SIG-M5 treated with dmso at 0.1 percent for 504 hours (cell line): ENCODE data around the gene ATP2B2.

Experiments used
- DNase-seq: peaks from one replicate; lab custom pipeline; 2025; ENCODE audit not compliant: unreplicated experiment; lab: John Stamatoyannopoulos, UW

ATP2B2 gene

DNA sequence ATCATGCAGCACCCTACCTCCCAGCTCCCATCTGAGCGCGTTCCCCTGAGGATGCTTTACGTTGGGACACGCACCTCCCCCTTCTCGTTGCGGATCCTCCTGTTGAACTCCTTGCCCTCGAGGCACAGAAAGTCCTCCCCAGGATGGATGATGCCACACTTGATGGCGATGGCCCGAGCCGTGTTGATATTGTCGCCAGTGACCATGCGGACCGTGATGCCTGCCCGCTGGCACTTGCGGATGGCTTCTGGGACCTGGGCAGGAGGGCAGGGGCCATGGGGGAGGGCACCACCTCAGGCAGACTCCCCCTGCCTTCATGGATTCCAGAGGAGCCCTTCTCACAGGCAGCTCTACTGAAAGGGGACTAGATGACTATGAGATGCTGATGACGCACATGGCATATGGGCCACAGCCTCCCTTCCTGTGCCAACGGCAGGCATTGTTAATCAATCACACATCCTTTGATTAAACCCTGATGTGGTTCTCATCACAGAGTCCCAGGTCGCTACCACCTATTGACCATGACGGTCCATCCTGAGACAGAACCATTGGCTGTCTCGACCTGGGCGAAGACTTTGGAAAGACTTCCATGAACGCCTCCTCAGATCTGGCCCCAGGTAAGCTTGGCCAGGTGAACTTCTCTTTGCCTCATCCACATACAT lies 154.9 kb downstream of the ATP2B2 start:
- DNase-seq, result no peak

DNA sequence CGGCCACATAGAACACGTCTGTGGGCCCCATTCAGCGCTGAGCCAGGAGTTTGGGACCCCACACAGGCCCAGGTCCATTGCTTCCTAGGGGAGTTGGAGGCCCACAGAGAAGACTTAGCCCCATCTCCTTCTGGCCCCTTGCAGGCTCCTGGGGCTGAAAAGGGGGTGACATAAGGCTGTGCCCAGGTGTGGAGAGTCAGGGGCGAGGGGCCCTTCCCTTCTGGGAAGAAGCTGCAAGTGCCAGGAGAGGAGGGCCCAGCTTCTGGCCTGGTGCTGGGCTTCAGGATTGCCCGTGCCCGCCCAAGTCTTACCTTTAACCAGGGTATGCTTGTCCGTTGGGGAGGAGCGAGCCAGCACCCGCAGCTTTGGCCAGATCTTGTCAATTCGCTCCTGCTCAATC lies 155.6 kb downstream of the ATP2B2 start:
- no peak for DNase-seq

DNA sequence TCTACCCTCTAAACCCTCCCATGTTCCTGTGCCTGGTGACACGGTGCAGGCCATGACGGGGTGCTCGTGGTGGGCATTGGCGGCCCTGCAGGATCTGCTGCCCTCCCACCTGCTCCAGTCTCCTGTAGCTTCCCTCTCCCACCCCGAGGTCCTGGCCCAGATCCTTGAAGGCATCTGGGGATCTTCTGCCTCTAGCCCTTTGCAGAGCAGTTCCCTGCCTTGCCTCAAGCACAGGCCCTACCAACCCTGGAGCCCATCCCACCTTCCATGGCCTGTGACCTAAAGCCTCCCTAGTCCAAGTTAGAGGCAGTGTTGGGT lies 157.0 kb downstream of the ATP2B2 start:
- DNase-seq, result no peak

DNA sequence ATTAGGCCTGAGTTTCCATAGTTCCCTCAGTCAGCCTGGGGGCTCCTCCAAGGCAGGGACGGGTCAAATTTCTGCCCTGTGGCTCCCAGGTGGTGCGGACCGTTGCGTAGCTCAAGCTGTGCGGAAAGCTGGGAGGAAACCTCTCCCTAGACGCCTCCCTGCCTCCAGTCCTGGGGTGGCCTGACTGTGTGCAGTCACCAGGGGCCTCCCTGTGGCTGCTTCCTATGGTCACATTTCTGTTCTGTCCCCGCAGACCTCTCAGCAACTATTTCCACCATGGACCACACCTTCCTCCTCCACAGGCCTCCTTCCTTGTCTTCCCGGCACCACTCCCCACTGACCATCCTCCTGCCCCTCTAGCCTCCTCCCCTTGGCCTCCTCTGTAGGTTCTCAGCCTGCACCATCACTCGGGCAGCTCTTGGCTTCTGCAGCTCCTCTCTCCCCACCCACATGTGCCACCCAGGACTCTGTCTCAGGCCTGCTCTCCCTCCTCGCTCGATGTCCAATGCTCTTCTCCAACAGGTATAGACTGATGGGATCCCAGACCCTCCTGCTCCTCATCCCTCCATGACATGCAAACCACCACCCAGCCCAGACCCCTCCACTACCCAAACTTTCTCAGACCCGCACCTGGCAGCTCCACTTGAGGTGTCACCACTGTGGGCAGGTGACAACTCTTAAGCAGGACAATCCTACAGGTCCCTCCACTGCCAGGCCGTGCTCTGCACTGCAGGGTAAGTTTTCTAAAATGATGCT lies 157.6 kb downstream of the ATP2B2 start:
- DNase-seq, result no peak

DNA sequence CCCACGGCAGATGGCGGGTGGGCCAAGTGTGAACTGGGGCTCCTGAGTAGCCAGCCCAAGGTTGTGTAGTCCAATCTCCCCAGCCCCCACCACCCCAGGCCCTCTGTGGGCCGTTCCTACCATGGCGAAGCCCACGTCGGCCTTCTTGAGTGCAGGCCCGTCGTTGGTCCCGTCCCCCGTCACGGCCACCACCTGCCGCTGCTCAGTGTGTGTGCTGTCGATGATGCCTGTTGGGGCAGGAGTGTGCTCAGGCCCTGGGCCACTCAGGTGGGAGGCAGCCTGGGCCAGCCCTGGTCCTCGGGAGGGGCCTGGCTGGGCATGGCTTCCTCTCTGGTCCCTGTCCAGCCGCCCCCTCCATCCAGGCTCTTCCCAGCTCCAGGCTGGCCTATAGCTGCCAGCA lies 159.5 kb downstream of the ATP2B2 start:
- DNase-seq, result no peak

DNA sequence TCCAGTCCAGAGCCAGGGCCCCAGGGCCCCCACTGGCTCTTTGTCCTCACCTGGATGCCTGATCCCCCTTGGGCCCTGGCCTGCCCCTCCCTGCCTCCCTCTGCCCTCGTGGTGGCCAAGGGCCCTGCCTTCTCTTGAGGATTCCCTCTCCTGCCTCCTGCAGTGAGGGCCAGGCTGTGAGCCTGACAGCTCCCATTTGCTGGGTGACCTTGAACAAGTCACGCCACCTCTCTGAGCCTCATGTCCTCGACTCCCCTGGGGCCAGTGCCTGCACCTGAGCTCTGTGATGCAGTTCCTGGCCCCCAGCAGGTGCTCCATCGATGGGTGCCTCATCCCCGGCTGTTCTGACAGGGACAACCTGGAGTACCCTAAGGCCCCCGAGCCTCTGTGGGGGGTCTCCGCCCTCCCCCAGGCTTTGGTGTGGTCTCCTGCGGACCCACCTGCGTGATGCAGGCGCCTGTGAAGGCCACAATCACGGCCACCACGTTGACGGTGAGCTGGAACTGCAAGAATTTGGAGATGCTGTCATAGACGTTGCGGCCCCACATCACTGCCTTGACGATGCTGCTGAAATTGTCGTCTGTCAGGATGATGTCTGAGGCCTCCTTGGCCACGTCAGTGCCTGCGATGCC lies 160.3 kb downstream of the ATP2B2 start:
- DNase-seq, result no peak

DNA sequence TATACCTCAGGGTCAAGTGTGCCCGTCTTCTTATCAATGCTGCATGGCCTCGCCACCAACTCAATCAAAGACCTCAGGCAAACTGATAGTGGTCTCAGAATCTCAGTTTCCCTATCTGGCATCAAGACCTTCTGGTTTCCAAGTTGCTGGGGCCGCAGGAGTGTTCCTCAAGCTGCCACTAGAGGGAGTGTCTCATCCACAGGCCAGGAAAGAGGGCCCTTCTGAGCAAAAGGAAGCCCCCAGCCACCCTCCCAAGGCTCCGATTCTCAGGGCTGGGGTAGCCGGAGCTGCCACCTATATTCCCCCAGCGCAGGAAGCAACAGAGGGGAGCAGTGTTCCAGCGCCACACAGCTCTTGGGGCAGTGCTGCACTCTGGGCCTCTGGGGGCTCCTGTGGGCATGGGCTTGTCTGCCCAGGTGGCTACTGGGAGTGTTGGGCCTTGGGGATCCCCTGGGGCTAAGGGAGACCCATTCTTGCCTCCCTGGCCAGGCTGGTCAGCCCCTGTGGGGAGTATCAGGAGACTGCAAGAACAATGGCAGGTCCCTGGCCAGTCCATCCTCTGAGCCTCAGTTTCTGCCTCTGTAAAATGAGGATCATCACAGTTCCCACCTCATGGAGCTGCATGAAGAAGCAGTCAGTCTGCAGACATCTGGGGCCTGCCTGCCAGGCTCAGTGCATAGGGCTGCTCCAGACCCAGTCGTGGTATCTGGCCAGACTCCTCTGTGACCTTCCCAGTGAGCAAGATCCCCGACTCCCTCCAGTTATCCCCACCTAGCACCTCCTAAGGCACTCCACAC lies 161.0 kb downstream of the ATP2B2 start:
- DNase-seq, result peak; percentile 54

DNA sequence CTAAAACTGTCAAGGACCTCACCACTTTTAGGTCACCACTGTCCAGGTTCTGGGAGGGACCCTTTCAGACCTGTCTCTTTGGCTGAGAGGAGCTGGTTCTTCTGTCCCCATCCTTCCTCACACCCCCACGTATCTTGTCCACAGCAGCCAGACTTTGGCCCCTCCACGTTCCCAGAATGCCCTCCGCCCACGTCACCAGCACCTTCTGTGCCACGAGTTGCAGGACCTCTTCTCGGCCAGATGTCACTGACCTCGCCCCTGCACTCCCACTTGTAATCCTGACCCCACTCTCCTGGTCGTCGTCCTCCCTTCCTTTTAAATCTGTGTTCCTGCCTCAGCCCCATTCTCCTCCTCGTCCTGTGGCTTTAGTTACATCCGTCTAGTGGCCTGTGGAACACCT lies 161.9 kb downstream of the ATP2B2 start:
- DNase-seq, result no peak

DNA sequence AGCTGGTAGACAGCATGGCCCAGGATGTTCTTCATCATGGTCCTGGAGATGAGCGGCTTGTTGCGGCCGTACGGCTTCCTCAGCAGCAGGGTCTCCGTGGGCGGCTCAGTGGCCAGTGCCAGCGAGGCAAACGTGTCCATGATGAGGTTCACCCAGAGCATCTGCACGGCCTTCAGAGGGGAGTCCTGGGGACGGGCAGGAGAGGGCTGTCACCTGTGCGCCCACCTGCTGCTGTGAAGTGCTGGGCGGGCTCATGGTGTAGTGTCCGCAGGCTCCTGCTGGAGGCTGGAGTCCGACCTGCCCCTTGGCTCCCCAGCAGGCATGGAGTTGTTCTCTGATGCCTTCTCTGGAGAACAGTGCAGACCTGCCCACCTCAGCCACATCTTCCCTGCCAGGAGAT lies 162.6 kb downstream of the ATP2B2 start:
- DNase-seq, result no peak

DNA sequence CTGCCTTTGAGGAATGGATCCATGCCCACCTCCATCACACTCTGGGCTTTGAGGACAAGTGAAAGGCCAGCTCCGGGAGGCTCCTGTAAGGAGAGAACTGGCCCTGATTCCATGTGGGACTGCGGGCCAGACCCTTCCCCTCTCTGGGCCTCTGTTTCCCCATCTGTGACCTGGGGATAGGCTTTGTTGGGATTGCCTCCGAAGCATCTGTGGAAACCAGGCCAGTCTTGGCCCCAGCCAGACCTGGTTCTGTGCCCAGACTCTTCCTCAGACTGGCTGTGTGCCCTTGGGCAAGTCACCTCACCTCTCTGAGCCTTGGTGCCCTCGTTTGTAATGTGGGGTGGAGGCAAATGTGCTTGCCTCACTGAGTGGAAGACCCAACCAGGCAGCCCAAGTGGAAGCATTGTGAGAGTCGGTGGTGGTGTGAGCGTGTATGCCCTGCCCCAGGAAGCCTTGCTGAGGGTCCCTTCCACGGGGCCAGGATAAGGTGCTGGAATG lies 163.4 kb downstream of the ATP2B2 start:
- no peak for DNase-seq

DNA sequence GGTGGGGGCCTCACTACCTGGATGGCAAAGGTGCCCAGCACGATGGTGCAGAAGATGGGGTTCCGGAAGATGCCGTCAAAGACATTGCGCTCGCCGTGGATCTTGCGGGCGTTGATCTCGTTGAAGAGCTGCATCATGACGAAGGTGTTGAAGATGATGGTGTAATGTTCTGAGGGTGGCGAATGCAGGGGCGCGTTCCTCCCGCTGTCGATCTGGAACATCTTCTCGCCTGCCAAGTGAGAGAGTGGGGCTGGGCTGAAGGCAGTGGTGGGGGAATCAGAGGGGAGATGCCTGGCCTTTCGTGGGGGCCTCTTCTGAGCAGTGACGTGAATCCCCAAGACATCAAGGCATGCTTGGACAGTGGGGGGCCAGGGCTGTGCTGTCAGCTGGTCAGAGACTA lies 164.9 kb downstream of the ATP2B2 start:
- no peak for DNase-seq

DNA sequence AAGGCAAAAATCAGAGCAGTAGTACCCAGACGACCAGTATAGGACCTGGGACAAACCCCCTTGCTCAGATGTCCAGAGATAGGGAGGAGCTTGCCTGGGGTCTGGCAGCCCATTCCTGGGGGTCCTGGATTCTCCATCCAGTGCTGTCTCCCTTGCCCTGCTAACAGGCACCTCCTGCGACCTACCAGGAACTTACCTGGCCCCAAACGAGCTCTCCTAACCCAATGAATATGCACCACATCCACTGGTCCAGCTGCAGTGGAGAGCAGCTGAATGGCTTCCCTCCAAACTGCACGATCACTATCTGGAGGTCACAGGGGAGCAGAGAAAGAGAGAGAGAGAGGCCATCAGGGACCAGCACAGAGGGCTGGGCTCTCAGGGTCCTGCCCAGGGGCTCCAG lies 165.3 kb downstream of the ATP2B2 start:
- DNase-seq, result no peak

DNA sequence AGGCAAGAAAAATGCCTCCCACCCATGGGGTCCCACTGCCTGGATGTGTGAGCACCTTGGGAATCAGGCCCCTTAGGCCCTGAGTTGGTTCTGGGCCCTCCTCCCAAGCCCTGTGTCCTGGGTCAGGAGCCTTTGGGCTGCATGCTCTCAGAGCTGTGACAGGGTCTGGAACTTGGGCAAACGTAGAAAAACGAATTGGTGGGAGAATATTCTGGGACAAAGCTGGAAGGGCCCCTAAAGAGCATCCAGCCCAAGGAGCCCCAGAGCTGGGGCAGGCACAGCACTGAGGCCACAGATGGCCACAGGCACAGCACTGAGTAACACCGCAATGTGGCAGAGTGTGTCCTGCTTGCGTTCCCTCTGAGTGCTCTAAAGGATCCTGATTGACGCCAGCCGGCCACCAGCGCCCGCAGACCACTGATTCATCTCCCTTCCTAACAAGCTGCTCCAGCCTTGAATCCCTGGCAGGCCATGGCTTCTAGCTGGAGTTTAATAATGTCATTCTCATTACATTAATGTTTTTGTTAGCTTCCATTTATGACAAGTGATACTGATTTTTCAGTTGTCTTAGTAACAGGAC lies 165.9 kb downstream of the ATP2B2 start:
- DNase-seq, result no peak

DNA sequence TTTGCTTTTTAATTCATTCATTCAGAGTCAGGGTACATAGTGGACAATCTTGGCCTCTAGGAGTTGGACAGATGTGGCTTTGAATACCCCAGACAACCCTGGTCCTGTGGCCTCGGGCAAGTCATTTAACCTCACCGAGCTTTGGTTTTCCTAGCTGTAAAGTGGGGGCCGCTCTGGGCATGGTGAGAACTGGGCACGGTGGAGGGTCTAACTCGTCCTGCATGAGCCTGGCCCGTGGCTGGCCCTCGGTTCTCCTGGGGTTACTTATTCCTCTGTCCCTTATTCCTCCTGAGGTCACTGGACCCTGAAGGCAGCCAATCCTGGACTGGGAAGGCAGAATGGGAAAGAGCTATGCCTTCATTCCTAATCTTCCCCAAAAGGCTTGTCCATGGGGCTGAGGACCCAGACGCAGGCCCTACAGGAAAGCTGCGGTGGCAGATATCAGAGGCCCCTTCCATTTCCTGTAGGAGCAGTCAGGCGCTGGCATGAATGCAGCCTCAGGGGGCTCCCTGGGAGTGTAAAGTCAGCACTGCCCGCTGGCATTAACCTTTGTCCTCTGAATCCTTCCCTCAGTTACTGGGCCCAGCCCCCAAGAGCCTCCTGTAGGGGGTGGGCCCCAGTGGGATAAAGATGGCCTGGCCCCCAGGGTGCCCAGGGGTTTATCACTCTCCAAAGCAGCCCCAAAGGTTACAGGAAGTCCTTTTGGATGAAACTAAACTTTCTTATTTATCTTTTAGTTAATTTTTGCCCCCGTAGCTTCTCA lies 166.6 kb downstream of the ATP2B2 start:
- no peak for DNase-seq

DNA sequence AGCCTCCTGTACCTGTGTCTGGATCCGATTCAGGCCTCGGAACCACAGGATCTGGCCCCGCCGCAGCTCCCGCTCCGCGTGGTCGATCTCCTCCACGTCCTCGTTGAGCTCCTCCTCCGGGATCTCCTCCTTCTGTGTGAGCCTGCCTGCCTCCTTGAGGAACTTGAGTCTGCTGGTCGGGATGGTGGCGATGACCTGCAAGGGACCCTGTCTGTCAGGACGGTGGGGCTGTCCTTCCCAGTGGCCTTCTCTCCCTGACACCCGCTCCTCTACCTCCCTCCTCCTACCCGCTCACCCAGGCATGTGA lies 167.3 kb downstream of the ATP2B2 start:
- DNase-seq, result no peak

DNA sequence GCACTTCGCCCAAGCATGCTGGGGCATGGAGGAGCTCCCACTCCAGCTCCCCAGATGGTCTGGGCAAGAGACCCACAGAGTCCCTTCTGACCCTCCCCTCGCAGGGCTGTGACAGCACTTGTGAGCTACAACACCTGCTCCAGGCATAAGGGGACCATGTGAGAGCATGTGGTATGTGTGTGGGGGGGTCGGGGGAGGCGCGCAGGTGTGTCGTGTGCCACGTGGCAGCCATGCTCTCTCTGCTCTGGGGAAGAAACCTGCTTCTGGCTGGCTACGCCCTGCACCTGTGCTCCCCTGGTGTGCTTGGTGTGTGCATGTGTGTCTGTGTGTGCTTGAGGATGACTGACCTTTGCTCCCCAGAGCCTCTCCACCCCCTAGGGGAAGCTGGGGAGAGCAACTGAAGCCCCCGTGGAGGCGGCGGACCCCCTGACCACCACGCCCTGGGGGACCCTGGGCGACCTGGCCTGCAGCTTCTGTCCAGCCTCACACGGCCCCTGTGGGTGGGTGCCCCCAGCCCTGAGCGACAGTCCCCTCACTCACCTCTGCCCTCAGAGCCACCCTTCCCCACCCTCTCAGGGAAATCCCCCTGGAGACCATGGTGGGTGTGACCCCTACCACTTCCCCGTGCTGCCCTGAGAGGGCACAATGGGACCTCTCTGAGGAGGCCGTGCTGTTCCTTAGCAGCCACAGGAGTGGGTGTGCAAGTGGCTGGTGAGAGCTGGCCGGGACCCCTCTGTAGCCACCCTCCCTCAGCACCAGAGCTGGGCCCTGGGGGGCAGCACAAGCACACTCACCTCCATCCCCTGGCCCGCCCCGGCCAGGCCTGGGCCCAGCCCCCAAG lies 167.8 kb downstream of the ATP2B2 start:
- no peak for DNase-seq

DNA sequence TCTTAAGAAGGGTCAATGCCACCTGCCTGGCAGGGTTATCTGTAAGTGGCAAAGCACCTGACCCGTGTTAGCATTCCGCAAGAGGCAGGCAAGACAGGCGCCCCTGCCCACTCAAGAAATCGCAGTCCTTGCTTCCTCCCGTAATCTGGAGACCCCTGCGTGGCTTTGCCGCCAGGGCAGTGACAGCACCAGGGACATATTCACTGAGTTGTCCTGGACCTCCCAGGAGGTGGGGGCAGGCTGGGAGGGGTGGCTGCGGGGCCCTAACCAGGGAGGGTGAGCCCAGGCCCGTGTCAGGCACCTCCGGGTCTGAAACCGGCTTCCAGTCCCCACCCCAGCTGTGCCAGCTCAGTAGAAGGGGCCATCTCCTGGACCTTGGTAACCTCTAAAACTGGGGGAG lies 168.6 kb downstream of the ATP2B2 start:
- no peak for DNase-seq

DNA sequence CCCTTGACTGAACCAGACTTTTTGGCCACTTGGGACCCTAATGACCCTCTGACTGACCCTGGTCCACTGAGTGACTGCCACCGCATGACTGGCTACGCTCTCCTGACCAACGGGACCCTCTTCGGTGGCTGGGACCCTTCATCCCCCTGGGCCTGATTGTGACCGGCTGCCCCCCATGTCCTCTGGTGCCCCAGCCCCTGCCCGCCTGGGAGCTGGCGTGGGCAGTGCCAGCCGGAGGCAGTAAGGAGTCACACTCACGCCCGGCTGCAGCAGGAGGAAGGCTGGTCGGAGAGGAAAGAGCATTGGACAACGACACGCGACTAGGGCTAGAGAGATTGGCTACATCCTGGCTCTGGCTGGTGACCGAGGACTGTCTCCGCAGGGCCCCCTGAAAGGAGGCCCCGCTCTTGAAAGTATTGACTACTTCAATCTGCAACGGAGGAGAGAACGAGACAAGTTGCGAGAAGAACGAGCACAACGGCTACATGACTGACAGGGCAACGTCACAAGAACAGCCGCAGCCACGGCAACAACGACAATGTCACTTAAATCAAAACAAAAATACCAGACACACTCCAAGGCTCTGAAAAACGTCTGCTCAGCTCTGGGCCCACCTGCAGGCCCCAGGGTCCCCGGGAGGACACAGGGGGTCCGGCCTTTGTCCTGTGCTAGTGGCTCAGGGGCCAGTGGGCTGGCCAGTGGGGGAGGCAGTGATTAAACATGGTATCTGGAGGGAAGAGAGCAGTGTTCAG lies 169.3 kb downstream of the ATP2B2 start:
- no peak for DNase-seq

DNA sequence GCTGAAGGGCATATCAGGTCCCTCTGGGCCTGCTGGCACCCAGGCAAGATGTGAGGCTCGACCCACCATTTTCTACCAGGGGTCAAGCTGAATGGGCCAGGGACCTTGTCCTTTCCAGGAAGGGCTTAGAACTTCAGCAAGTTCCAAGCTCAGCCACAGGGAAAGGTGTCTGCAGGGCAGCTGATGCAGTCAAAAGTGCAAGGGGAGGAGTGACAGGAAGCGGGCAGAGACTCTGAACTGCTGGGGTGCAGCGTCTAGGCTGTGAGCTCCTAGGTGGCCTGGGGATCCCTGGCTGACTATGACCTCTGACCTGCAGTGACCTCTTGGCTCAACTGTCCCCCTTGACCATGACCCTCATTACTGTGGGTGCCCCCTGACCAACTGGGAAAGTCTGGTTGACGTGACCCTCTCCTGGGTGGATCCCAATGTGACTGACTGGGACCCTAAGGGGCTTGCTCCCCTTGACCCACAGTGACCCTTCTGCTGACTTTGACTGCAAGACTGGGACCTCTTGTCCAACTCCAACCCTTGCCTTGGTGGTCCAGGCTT lies 170.1 kb downstream of the ATP2B2 start:
- DNase-seq, result peak; percentile 8
